HG02798 (cell line): ENCODE measurements around the gene EFCAB9.
A peak's percentile ranks its signal among the peaks of the same experiment; 100 is the strongest.
"Not testable (repeated sequence)": the region's sequence is repeated elsewhere in the genome, so short reads cannot be mapped to it uniquely, and the experiment has no call there.

Source experiments
- ATAC-seq: cut with Tn5 transposase; IDR thresholded peaks from one replicate; pipeline ENCODE4 v1.9.1; 2021; ENCODE audit warnings: mild to moderate bottlenecking; ENCODE audit not compliant: unreplicated experiment, poor library complexity

EFCAB9 gene

GRCh38 chr5:172187118-172188032 lies 6.6 kb upstream of the EFCAB9 start:
- peak; percentile 20 for ATAC-seq

GRCh38 chr5:172188033-172188892 lies 5.7 kb upstream of the EFCAB9 start, which contains the start of gene STK10:
TSS of gene STK10 (minus strand) at chr5:172188224. CDS start at chr5:172188042, 182 bp downstream.
- ATAC-seq, result peak; percentile 83

GRCh38 chr5:172188893-172189692 lies 4.9 kb upstream of the EFCAB9 start:
- ATAC-seq, result no peak

- no peak for ATAC-seq
These were observed 4.2 kb upstream of the EFCAB9 start for GRCh38 chr5:172189693-172190296.

GRCh38 chr5:172194985-172195774 lies 1.2 kb downstream of the EFCAB9 start:
- no peak for ATAC-seq

- ATAC-seq, result not testable (repeated sequence)
These were observed 3.8 kb downstream of the EFCAB9 start for GRCh38 chr5:172197775-172198174.

- ATAC-seq, result no peak
These were observed 5.5 kb downstream of the EFCAB9 start for GRCh38 chr5:172199446-172199845.

- no peak for ATAC-seq
These were observed 6.5 kb downstream of the EFCAB9 start for GRCh38 chr5:172200476-172200875.

GRCh38 chr5:172205984-172206383 lies 12.0 kb downstream of the EFCAB9 start:
- not testable (repeated sequence) for ATAC-seq

- no peak for ATAC-seq
These were observed 13.5 kb downstream of the EFCAB9 start for GRCh38 chr5:172207511-172207910.

GRCh38 chr5:172209714-172210113 lies 15.7 kb downstream of the EFCAB9 start:
- no peak for ATAC-seq

- no peak for ATAC-seq
These were observed 17.7 kb downstream of the EFCAB9 start for GRCh38 chr5:172211676-172212075.

GRCh38 chr5:172213126-172213525 lies 19.2 kb downstream of the EFCAB9 start:
- no peak for ATAC-seq

- no peak for ATAC-seq
These were observed 22.4 kb downstream of the EFCAB9 start for GRCh38 chr5:172216345-172216744.

- no peak for ATAC-seq
These were observed 25.3 kb downstream of the EFCAB9 start for GRCh38 chr5:172219296-172219695.

GRCh38 chr5:172223901-172224873 lies 30.2 kb downstream of the EFCAB9 start:
- peak; percentile 82 for ATAC-seq

GRCh38 chr5:172224996-172225395 lies 31.0 kb downstream of the EFCAB9 start:
- no peak for ATAC-seq

GRCh38 chr5:172229904-172230303 lies 35.9 kb downstream of the EFCAB9 start:
- ATAC-seq, result no peak
